Bone marrow (tissue), 2 donors: ENCODE data around the gene DDI2.
"Not testable (repeated sequence)": the region's sequence is repeated elsewhere in the genome, so short reads cannot be mapped to it uniquely, and the experiment has no call there.

ENCODE experiments used
- DNase-seq, 2 donors: peaks; one replicate each; lab custom pipeline; 2025; lab: John Stamatoyannopoulos, UW

DDI2 gene

GRCh38 chr1:15678578-15678977 is 61.3 kb downstream of the DDI2 start:
- DNase-seq, result no peak

GRCh38 chr1:15680131-15680530 is 62.9 kb downstream of the DDI2 start:
- DNase-seq, result no peak

- no peak for DNase-seq
These were observed 63.5 kb downstream of the DDI2 start for GRCh38 chr1:15680561-15681348.

GRCh38 chr1:15681349-15682292 is 64.4 kb downstream of the DDI2 start:
- no peak for DNase-seq

GRCh38 chr1:15682936-15683341 is 65.7 kb downstream of the DDI2 start:
- DNase-seq, result no peak

- DNase-seq, result no peak
These were observed 66.2 kb downstream of the DDI2 start for GRCh38 chr1:15683345-15684039.

- peak in 1 of 2 donors; percentile 11 for DNase-seq
These were observed 66.8 kb downstream of the DDI2 start, which contains the start of gene PLEKHM2 for GRCh38 chr1:15684042-15684461. TSS of gene PLEKHM2 (plus strand) at chr1:15684320. CDS start at chr1:15684559, 239 bp downstream.

GRCh38 chr1:15684468-15685291 is 67.4 kb downstream of the DDI2 start:
- peak in 1 of 2 donors; percentile 27 for DNase-seq

GRCh38 chr1:15685820-15686219 is 68.6 kb downstream of the DDI2 start:
- DNase-seq, result no peak

- DNase-seq, result no peak
These were observed 70.2 kb downstream of the DDI2 start for GRCh38 chr1:15687446-15687845.

GRCh38 chr1:15690317-15690716 is 73.1 kb downstream of the DDI2 start:
- no peak for DNase-seq

- DNase-seq, result no peak
These were observed 74.3 kb downstream of the DDI2 start for GRCh38 chr1:15691434-15692032.

GRCh38 chr1:15692121-15692682 is 74.9 kb downstream of the DDI2 start:
- DNase-seq, result no peak

- DNase-seq, result no peak
These were observed 76.1 kb downstream of the DDI2 start for GRCh38 chr1:15693371-15693770.

- DNase-seq, result peak in 1 of 2 donors; percentile 86
These were observed 79.8 kb downstream of the DDI2 start for GRCh38 chr1:15696956-15697521.

- DNase-seq, result no peak
These were observed 80.9 kb downstream of the DDI2 start for GRCh38 chr1:15698201-15698600.

- not testable (repeated sequence) for DNase-seq
These were observed 82.1 kb downstream of the DDI2 start for GRCh38 chr1:15699321-15699720.

GRCh38 chr1:15700508-15700907 is 83.2 kb downstream of the DDI2 start:
- no peak for DNase-seq

- no peak for DNase-seq
These were observed 84.5 kb downstream of the DDI2 start for GRCh38 chr1:15701784-15702183.
